NCI-H2196 treated with DMSO at 0.1 percent for 48 hours (cell line): ENCODE measurements around the gene PCCA.
A peak's percentile ranks its signal among the peaks of the same experiment; 100 is the strongest.

Source experiments
- DNase-seq: peaks from one replicate; lab custom pipeline; 2025; ENCODE audit not compliant: unreplicated experiment; lab: John Stamatoyannopoulos, UW

Gene PCCA

GRCh38 chr13:100396776-100397175, 307.9 kb downstream of the PCCA start:
- no peak for DNase-seq

- DNase-seq = no peak
These were observed 308.7 kb downstream of the PCCA start for GRCh38 chr13:100397627-100398026.

- no peak for DNase-seq
These were observed 309.5 kb downstream of the PCCA start for GRCh38 chr13:100398360-100398759.

GRCh38 chr13:100399455-100399854, 310.6 kb downstream of the PCCA start:
- DNase-seq = peak; percentile 60

- DNase-seq = no peak
These were observed 314.8 kb downstream of the PCCA start for GRCh38 chr13:100403675-100404074.

- no peak for DNase-seq
These were observed 320.2 kb downstream of the PCCA start for GRCh38 chr13:100409132-100409531.

GRCh38 chr13:100423375-100423774, 334.5 kb downstream of the PCCA start:
- DNase-seq = no peak

GRCh38 chr13:100428986-100429385, 340.1 kb downstream of the PCCA start:
- no peak for DNase-seq

GRCh38 chr13:100432611-100433010, 343.7 kb downstream of the PCCA start:
- no peak for DNase-seq

GRCh38 chr13:100433475-100433874, 344.6 kb downstream of the PCCA start:
- no peak for DNase-seq

- no peak for DNase-seq
These were observed 345.3 kb downstream of the PCCA start for GRCh38 chr13:100434010-100434763.

- DNase-seq = no peak
These were observed 347.2 kb downstream of the PCCA start for GRCh38 chr13:100436099-100436498.

GRCh38 chr13:100438059-100438788, 349.3 kb downstream of the PCCA start:
- no peak for DNase-seq

- no peak for DNase-seq
These were observed 350.5 kb downstream of the PCCA start for GRCh38 chr13:100439247-100439970.

- DNase-seq = no peak
These were observed 352.0 kb downstream of the PCCA start for GRCh38 chr13:100440751-100441425.

GRCh38 chr13:100442095-100442832, 353.4 kb downstream of the PCCA start:
- DNase-seq = no peak

GRCh38 chr13:100443278-100443997, 354.5 kb downstream of the PCCA start:
- DNase-seq = no peak

- no peak for DNase-seq
These were observed 355.1 kb downstream of the PCCA start for GRCh38 chr13:100443998-100444328.

GRCh38 chr13:100447831-100448230, 358.9 kb downstream of the PCCA start:
- no peak for DNase-seq

GRCh38 chr13:100451923-100452322, 363.0 kb downstream of the PCCA start:
- no peak for DNase-seq
